Panc1 (cell line): ENCODE results near the gene AKAP13. TPM values are rescaled to one million over a fixed set of nuclear protein-coding genes. Genes with fewer than 3 reads are reported as not detected.
"Not testable (repeated sequence)": the region's sequence is repeated elsewhere in the genome, so short reads cannot be mapped to it uniquely, and the experiment has no call there.

Experiments used
- ATAC-seq: fragments of 200-7000 bp; cut with Tn5 transposase; 2 replicates; pipeline ENCODE4 v1.9.1; 2020; ENCODE audit warnings: mild to moderate bottlenecking, moderate library complexity
- BruUV-seq: library from RNA; stranded (reverse); fragments of 400-500 nt; replicated peaks from 2 replicates; lab custom pipeline; 2021; lab: Mats Ljungman, UMichigan
- CTCF ChIA-PET: fragments of 300-600 bp; sonication (Branson Sonifier 250); formaldehyde crosslinking; loops from one replicate; lab custom pipeline; 2022; ENCODE audit warnings: antibody characterized with exemption; lab: Charles Lee
- POLR2A ChIA-PET: fragments of 300-600 bp; sonication (Branson Sonifier 250); formaldehyde crosslinking; loops from one replicate; lab custom pipeline; 2022; ENCODE audit warnings: antibody characterized with exemption; lab: Charles Lee
- DNase-seq: peaks from one replicate; pipeline ENCODE4 v3.0.0-alpha.2; 2010; ENCODE audit warnings: low read depth, low spot score
- H3K27ac ChIP-seq: 2 replicates; pipeline ENCODE4 v1.5.1; 2011; ENCODE audit warnings: mild to moderate bottlenecking, low read length, inconsistent platforms
- H3K27me3 ChIP-seq: fragments of 200-500 bp; sonication (Bioruptor generic); 2 replicates; pipeline ENCODE4 v1.6.0; 2014; ENCODE audit warnings: low read length, inconsistent platforms; ENCODE audit not compliant: control insufficient read depth, insufficient read depth
- H3K36me3 ChIP-seq: fragments of 200-500 bp; sonication (Bioruptor generic); 2 replicates; pipeline ENCODE4 v1.5.1; 2014; ENCODE audit warnings: inconsistent platforms, mild to moderate bottlenecking, low read length, moderate library complexity; ENCODE audit not compliant: control insufficient read depth, insufficient read depth
- H3K4me1 ChIP-seq: 2 replicates; pipeline ENCODE4 v1.5.1; 2011; ENCODE audit warnings: inconsistent platforms, mild to moderate bottlenecking, low read length, moderate library complexity; ENCODE audit not compliant: control insufficient read depth, insufficient read depth
- H3K4me3 ChIP-seq, 2 experiments: 2 replicates each; pipeline ENCODE4 v1.5.1; 2011 to 2012; ENCODE audit warnings: low read depth in 2 of 2, low read length in 2 of 2, mild to moderate bottlenecking in 2 of 2, inconsistent platforms in 1 of 2, moderate library complexity in 1 of 2
- H3K9me3 ChIP-seq: fragments of 200-500 bp; sonication (Bioruptor generic); 2 replicates; pipeline ENCODE4 v1.5.1; 2014; ENCODE audit warnings: low read depth, mild to moderate bottlenecking, inconsistent platforms, low read length, moderate library complexity; ENCODE audit not compliant: control insufficient read depth, insufficient read depth
- in situ Hi-C: cut with HindIII; loops from 2 replicates; pipeline ENCODE4 v1.10.0; 2016; ENCODE audit warnings: low sequenced_read_pairs, low pct_unique_long_range_greater_than_20kb
- intact Hi-C: fragments of 100-400 bp; cut with micrococcal nuclease; formaldehyde crosslinking; loops from one replicate; pipeline ENCODE4 v1.10.0; 2022; ENCODE audit not compliant: unreplicated experiment
- total RNA-seq: library from RNA; stranded (reverse); gene quantifications from one replicate; pipeline ENCODE4 v1.2.1, GENCODE V29; 2021; ENCODE audit not compliant: unreplicated experiment

AKAP13 gene
- total RNA-seq, 1 experiment from 2014 or later, result 94.2 TPM

- intact Hi-C loops, in situ Hi-C loops, H3K4me3 ChIP-seq, BruUV-seq, H3K36me3 ChIP-seq, H3K27me3 ChIP-seq, H3K9me3 ChIP-seq: not testable (repeated sequence)
- Histone ChIP-seq H3K4me1 (peaks cover 24% of the 10 kb centered on the region), H3K27ac (peak overlapping the region; percentile 86)
- DNase-seq, result peak; percentile 25
- ChIA-PET POLR2A (interaction anchor here (0.7 kb wide), 2 partner anchors 22 to 59 kb away, joined by 3 to 4 read pairs; no protein-coding TSS in a partner anchor), CTCF (interaction anchor here (0.7 kb wide), 1 partner anchor 71 kb away, joined by 4 read pairs; no protein-coding TSS in a partner anchor)
- ATAC-seq, result peak; percentile 23
Measured at GRCh38 chr15:85344241-85344640, 36.2 kb upstream of the AKAP13 start.

GRCh38 chr15:85344653-85345114 is 35.7 kb upstream of the AKAP13 start:
- H3K27ac ChIP-seq, result peak overlapping the region; percentile 86
- intact Hi-C loops, POLR2A ChIA-PET, BruUV-seq, CTCF ChIA-PET, H3K27me3 ChIP-seq, in situ Hi-C loops, H3K36me3 ChIP-seq, H3K9me3 ChIP-seq: not testable (repeated sequence)
- 0 out of 4 replicates have a peak overlapping the region, but pooled peaks of 1 of the 2 experiments have one; percentile 11 for H3K4me3 ChIP-seq
- DNase-seq (peak; percentile 66), ATAC-seq (peak; percentile 91)
- peaks cover 24% of the 10 kb centered on the region for H3K4me1 ChIP-seq

GRCh38 chr15:85345196-85345918 is 35.0 kb upstream of the AKAP13 start:
- DNase-seq, H3K36me3 ChIP-seq, H3K27me3 ChIP-seq, H3K9me3 ChIP-seq, ATAC-seq, in situ Hi-C loops, intact Hi-C loops, H3K4me3 ChIP-seq, POLR2A ChIA-PET, CTCF ChIA-PET, BruUV-seq: not testable (repeated sequence)
- Histone ChIP-seq H3K27ac (peak overlapping the region; percentile 86), H3K4me1 (peaks cover 19% of the 10 kb centered on the region)

- POLR2A ChIA-PET, H3K9me3 ChIP-seq, ATAC-seq, H3K36me3 ChIP-seq, BruUV-seq, in situ Hi-C loops, intact Hi-C loops, H3K27me3 ChIP-seq, CTCF ChIA-PET, H3K4me3 ChIP-seq, DNase-seq: not testable (repeated sequence)
- Histone ChIP-seq H3K27ac (peak overlapping the region; percentile 57), H3K4me1 (peaks cover 17% of the 10 kb centered on the region)
Measured at GRCh38 chr15:85346462-85347084, 33.8 kb upstream of the AKAP13 start.

- BruUV-seq, H3K27ac ChIP-seq, ATAC-seq, DNase-seq, H3K36me3 ChIP-seq, H3K4me3 ChIP-seq, POLR2A ChIA-PET, CTCF ChIA-PET, H3K27me3 ChIP-seq, H3K9me3 ChIP-seq, in situ Hi-C loops, intact Hi-C loops: not testable (repeated sequence)
- H3K4me1 ChIP-seq, result peaks cover 17% of the 10 kb centered on the region
Measured at GRCh38 chr15:85347264-85348047, 32.9 kb upstream of the AKAP13 start.

GRCh38 chr15:85348048-85348766 is 32.2 kb upstream of the AKAP13 start:
- H3K9me3 ChIP-seq, H3K36me3 ChIP-seq, H3K27ac ChIP-seq, intact Hi-C loops, POLR2A ChIA-PET, H3K27me3 ChIP-seq, in situ Hi-C loops, BruUV-seq, H3K4me3 ChIP-seq, DNase-seq, ATAC-seq: not testable (repeated sequence)
- H3K4me1 ChIP-seq, result peaks cover 15% of the 10 kb centered on the region
- CTCF ChIA-PET, result interaction anchor here (0.7 kb wide), 1 partner anchor 46 kb away, joined by 4 read pairs; no protein-coding TSS in a partner anchor
